Heart right ventricle (tissue), 16 donors: Measurements from ENCODE around the gene CABP4. TPM values are rescaled to one million over a fixed set of nuclear protein-coding genes. Genes with fewer than 3 reads are reported as not detected.

Experiments used
- ATAC-seq, 8 donors: fragments of 200-7000 bp; cut with Tn5 transposase; one replicate each; pipeline ENCODE4 v1.9.1; 2020; ENCODE audit warnings: mild to moderate bottlenecking in 8 of 8, moderate library complexity in 8 of 8, moderate number of reproducible peaks in 1 of 8
- DNase-seq, 2 donors: peaks; one replicate each; pipeline ENCODE4 v3.0.0-alpha.2; 2020
- H3K27ac ChIP-seq, 10 donors: fragments of 200-600 bp; sonication (generic) in 2 of 10; one replicate each; pipeline versions ENCODE4 v1.5.0 to v1.8.0; 2020 to 2022; ENCODE audit warnings: mild to moderate bottlenecking in 3 of 10
- H3K27me3 ChIP-seq, 7 donors: fragments of 200-600 bp; one replicate each; pipeline ENCODE4 v1.8.0; 2021 to 2022; ENCODE audit warnings: mild to moderate bottlenecking in 2 of 7
- H3K36me3 ChIP-seq, 9 donors: fragments of 200-600 bp; sonication (generic) in 1 of 9; one replicate each; pipeline versions ENCODE4 v1.5.0 to v1.8.0; 2020 to 2022; ENCODE audit warnings: mild to moderate bottlenecking in 2 of 9
- H3K4me1 ChIP-seq, 9 donors: fragments of 200-600 bp; sonication (generic) in 1 of 9; one replicate each; pipeline versions ENCODE4 v1.5.0 to v1.8.0; 2020 to 2022; ENCODE audit warnings: mild to moderate bottlenecking in 4 of 9
- H3K4me3 ChIP-seq, 10 donors: fragments of 200-600 bp; sonication (generic) in 2 of 10; one replicate each; pipeline versions ENCODE4 v1.5.0 to v1.8.0; 2020 to 2022; ENCODE audit warnings: mild to moderate bottlenecking in 7 of 10, moderate library complexity in 2 of 10
- H3K9me3 ChIP-seq, 11 donors: fragments of 200-600 bp in 10 of 11; sonication (generic) in 2 of 11; one replicate each; pipeline versions ENCODE4 v1.5.0 to v1.8.0; 2013 to 2022; ENCODE audit warnings: mild to moderate bottlenecking in 2 of 11, control low read depth in 1 of 11, moderate library complexity in 1 of 11
- CTCF ChIP-seq, 9 donors: fragments of 200-600 bp; sonication (generic) in 2 of 9; IDR thresholded peaks; one replicate each; pipeline versions ENCODE4 v1.5.0 to v1.8.0; 2021 to 2022; ENCODE audit warnings: antibody characterized with exemption in 9 of 9, mild to moderate bottlenecking in 5 of 9, moderate library complexity in 1 of 9
- WGBS, 2 donors: extraction: QIAGEN DNeasy Blood & Tissue Kit; methylation state at CpG; one replicate each; pipeline ENCODE4 v1.1.7; 2013; ENCODE audit warnings: inconsistent platforms in 1 of 2; 5-methylcytosine and 5-hydroxymethylcytosine counted together
- intact Hi-C, 10 donors: fragments of 100-400 bp; cut with DNase I; formaldehyde crosslinking; loops; one replicate each; pipeline versions ENCODE4 v1.11.1 to v1.14.2; 2022
- polyA plus RNA-seq, 2 donors: library from polyadenylated mRNA; stranded (reverse); fragments of 200-250 nt; gene quantifications; one replicate each; pipeline ENCODE4 v1.2.3, GENCODE V29; 2013
- total RNA-seq, 10 donors: library from RNA; stranded (reverse); fragmentation: NEBNext Ultra II Directional in 3 of 10; extraction: Animal tissue kit (Norgen Biotek cat#: 25700) in 3 of 10; gene quantifications; one replicate each; pipeline versions ENCODE4 v1.2.1 to v1.2.4, GENCODE V29; 2021 to 2023
- donor health status: Arrhythmogenic right ventricular cardiomyopathy.
- donor health status: ischemic (EF 13 %, LVEDD 7.1; RV severe dilation, severe dysfunction).
- donor health status: healthy with polysubstance abuse.
- donor health status: DM: no; HTN: yes; CAD: no.
- donor health status: DM: no; HTN: no; CAD: no.
- donor health status: ischemic (EF 25% LVEDD 6.9; RV normal size, moderate dysfunction).
- donor health status: ischemic (EF 25% LVEDD 5.7; RV mildly dilated, moderate dysfunction).
- donor health status: healthy.
- donor health status: DM: yes; HTN: yes; CAD: no.
- donor health status: Ischemic cardiomyopathy.
- donor health status: ischemic (EF 35%, LVEDD 5.7; RV mildly dilated, moderate dysfunction).
- donor health status: nonischemic (EF 11% LVEDD 7.7; RV severe dilation, severe dysfunction).
- donor health status: DM: yes; HTN: yes; CAD: no.
- donor health status: PGD.
- donor health status: ischemic (EF 29% LVEDD 5.4; RV normal size, mild dysfunction).
- donor health status: nonischemic (EF 23%, LVEDD 6.1; RV moderate dilation, normal function).

Gene CABP4
- total and polyA plus RNA-seq, 12 donors = 0.17 to 1.5 (median 0.70) TPM; not detected in 1

DNA sequence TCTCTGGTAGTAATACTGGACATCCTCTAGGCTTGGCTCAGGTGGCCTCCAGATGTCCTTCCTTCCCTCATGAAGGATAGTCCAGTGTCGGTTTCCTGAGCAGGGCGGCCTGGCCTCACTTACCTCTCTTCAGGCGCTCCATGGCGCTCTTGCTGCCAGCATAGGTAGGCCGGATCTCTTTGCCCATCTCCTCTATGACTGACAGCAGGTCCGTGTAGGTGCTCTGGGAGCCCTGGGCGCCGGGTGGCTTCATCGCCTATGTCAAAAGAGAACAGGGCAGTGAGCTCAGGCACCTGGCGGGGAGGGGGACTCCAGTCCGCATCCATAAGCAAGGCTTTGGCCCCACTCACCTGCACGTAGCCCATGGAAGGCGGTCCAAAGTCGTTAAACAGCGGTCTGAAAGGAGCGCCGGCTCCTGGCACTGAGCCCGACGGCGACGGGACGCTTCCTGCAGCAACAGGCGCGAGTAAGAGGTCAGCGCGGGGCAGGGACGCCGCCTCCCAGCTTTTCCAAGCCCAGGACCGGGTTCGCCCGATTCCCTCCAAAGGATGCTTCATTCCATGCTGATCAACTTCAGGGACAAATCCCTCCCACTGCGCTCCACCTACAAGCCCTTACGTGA is 52.2 kb downstream of the CABP4 start:
- peak overlapping the region; percentile 96 to 100 (median 98) for H3K27ac ChIP-seq
- peak in 1 of 2 donors; percentile 64 for DNase-seq
- H3K9me3 ChIP-seq = no peaks in the 10 kb centered on the region
- intact Hi-C loops = loop anchor here in 8 of 10 donors (2.0 to 10.0 kb wide), 11 partner anchors 25 to 155 kb away; partner anchors contain the start of genes PPP1CA (in 5 of the 8), TBC1D10C (in 4 of the 8), GSTP1 (in 2 of the 8) and POLD4 (in 2 of the 8)
- peaks cover 0 to under 1% (median 0%) of the 10 kb centered on the region in 7 donors for H3K27me3 ChIP-seq
- H3K4me1 ChIP-seq = peaks cover 17 to 49% (median 42%) of the 10 kb centered on the region in 9 donors
- no peak for TF ChIP-seq CTCF (IDR thresholded peaks at IDR 0.05)
- H3K4me3 ChIP-seq = peak overlapping the region; percentile 50 to 97 (median 78)
- H3K36me3 ChIP-seq = peaks cover 0 to 16% (median under 1%) of the 10 kb centered on the region in 9 donors
- WGBS, 2 donors = 28% methylated on average over 33 of the region's 33 CpGs
- peak in 1 of 8 donors; percentile 0 for ATAC-seq

GRCh38 chr11:67507864-67508485 is 52.8 kb downstream of the CABP4 start, which contains the start of gene CDK2AP2:
TSS of gene CDK2AP2 (minus strand) at chr11:67508162. CDS start at chr11:67508082, 80 bp downstream.
- 1% methylated on average over 50 to 57 of the region's 57 CpGs for WGBS, 2 donors
- DNase-seq (peak; percentile 100), ATAC-seq (peak; percentile 76 to 90 (median 84))
- intact Hi-C loops = loop anchor here in 8 of 10 donors (1.0 to 10.0 kb wide), 13 partner anchors 25 to 156 kb away; partner anchors contain the start of genes PPP1CA (in 5 of the 8), TBC1D10C (in 4 of the 8), POLD4 (in 3 of the 8) and GSTP1 (in 2 of the 8)
- H3K36me3 ChIP-seq = peaks cover 0 to 10% (median 0%) of the 10 kb centered on the region in 9 donors
- H3K9me3 ChIP-seq = no peaks in the 10 kb centered on the region
- H3K4me1 ChIP-seq = peaks cover 17 to 47% (median 41%) of the 10 kb centered on the region in 9 donors
- peak within 1 kb of the TSS; percentile 50 to 97 (median 78) for H3K4me3 ChIP-seq
- no peak for TF ChIP-seq CTCF (IDR thresholded peaks at IDR 0.05)
- H3K27ac ChIP-seq = peak within 1 kb of the TSS; percentile 96 to 100 (median 98)
- H3K27me3 ChIP-seq = peaks cover 0 to 7% (median 0%) of the 10 kb centered on the region in 7 donors

GRCh38 chr11:67508486-67509121 is 53.5 kb downstream of the CABP4 start:
- ATAC-seq = peak; percentile 54 to 73 (median 68)
- Histone ChIP-seq H3K4me1 (peaks cover 16 to 42% (median 35%) of the 10 kb centered on the region in 9 donors), H3K27me3 (peaks cover 0 to 9% (median 0%) of the 10 kb centered on the region in 7 donors), H3K36me3 (peaks cover 0 to 9% (median 0%) of the 10 kb centered on the region in 9 donors), H3K9me3 (no peaks in the 10 kb centered on the region), H3K4me3 (peak overlapping the region; percentile 45 to 97 (median 78)), H3K27ac (peak overlapping the region; percentile 96 to 100 (median 98))
- 1% methylated on average over 57 of the region's 57 CpGs for WGBS, 2 donors
- peak; percentile 99 for DNase-seq
- no peak for TF ChIP-seq CTCF (IDR thresholded peaks at IDR 0.05)
- intact Hi-C loops = loop anchor here in 7 of 10 donors (1.0 to 10.0 kb wide), 10 partner anchors 39 to 156 kb away; partner anchors contain the start of genes PPP1CA (in 4 of the 7), TBC1D10C (in 4 of the 7), POLD4 (in 3 of the 7) and GSTP1 (in 2 of the 7)

DNA sequence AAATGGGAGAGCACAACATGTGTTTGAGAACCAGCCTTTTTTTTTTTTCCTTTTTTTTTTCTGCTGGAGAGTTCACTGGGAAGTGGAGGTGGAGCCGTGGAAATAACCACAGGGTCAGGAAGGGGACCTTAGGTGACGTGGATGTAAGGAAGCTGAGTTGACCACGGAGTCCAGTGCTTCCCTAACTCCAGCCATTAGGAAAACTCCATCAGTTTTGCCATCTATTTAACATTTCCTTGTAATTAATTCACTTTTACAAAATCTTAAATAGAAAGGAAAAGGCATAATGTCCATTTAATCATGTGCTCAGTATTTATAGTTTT is 54.8 kb downstream of the CABP4 start:
- DNase-seq (no peak), ATAC-seq (no peak)
- no peak overlapping the region for H3K27ac ChIP-seq
- peaks cover 0 to 15% (median 0%) of the 10 kb centered on the region in 7 donors for H3K27me3 ChIP-seq
- no peaks in the 10 kb centered on the region for H3K9me3 ChIP-seq
- H3K4me3 ChIP-seq = no peak overlapping the region
- intact Hi-C loops = no loop called here
- peaks cover 0 to 9% (median 0%) of the 10 kb centered on the region in 9 donors for H3K36me3 ChIP-seq
- no peak for TF ChIP-seq CTCF (IDR thresholded peaks at IDR 0.05)
- peaks cover 11 to 33% (median 28%) of the 10 kb centered on the region in 9 donors for H3K4me1 ChIP-seq
- WGBS, 2 donors = 48 to 54% methylated on average over 3 of the region's 3 CpGs
